Esophagus muscularis mucosa (tissue), 3 donors: ENCODE measurements around the gene LILRB4.

ENCODE experiments used
- POLR2A ChIP-seq: fragments of 450-650 bp; IDR thresholded peaks from one replicate; pipeline ENCODE4 v1.6.1; 2017; ENCODE audit warnings: antibody characterized with exemption, moderate library complexity, mild to moderate bottlenecking, low read depth
- POLR2AphosphoS5 ChIP-seq, 2 donors: sonication (generic); formaldehyde crosslinking; IDR thresholded peaks; one replicate each; pipeline ENCODE4 v1.6.1; 2017; ENCODE audit warnings: antibody characterized with exemption in 2 of 2
- TF ChIP-seq, protein P1 (sequence below), 3 experiments: fragments of 200-600 bp in 2 of 3; fragments of 450-650 bp in 1 of 3; sonication (generic) in 2 of 3; IDR thresholded peaks; one replicate each; pipeline ENCODE4 v1.5.1; 2017 to 2019; ENCODE audit warnings: antibody characterized with exemption in 3 of 3, mild to moderate bottlenecking in 2 of 3, moderate library complexity in 1 of 3

- TF ChIP-seq, protein P1, sequence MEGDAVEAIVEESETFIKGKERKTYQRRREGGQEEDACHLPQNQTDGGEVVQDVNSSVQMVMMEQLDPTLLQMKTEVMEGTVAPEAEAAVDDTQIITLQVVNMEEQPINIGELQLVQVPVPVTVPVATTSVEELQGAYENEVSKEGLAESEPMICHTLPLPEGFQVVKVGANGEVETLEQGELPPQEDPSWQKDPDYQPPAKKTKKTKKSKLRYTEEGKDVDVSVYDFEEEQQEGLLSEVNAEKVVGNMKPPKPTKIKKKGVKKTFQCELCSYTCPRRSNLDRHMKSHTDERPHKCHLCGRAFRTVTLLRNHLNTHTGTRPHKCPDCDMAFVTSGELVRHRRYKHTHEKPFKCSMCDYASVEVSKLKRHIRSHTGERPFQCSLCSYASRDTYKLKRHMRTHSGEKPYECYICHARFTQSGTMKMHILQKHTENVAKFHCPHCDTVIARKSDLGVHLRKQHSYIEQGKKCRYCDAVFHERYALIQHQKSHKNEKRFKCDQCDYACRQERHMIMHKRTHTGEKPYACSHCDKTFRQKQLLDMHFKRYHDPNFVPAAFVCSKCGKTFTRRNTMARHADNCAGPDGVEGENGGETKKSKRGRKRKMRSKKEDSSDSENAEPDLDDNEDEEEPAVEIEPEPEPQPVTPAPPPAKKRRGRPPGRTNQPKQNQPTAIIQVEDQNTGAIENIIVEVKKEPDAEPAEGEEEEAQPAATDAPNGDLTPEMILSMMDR (IDR thresholded peaks at IDR 0.05) = no peak
- TF ChIP-seq POLR2A (no peak), POLR2AphosphoS5 (IDR thresholded peaks at IDR 0.05) (no peak)
Measured at GRCh38 chr19:54692298-54692615, 29.5 kb downstream of the LILRB4 start.
